UCSD-AML1 (cell line): Measurements from ENCODE around the gene XYLT1.

Experiments
- DNase-seq: peaks from one replicate; lab custom pipeline; 2025; ENCODE audit not compliant: unreplicated experiment; lab: John Stamatoyannopoulos, UW

The XYLT1 gene

DNA sequence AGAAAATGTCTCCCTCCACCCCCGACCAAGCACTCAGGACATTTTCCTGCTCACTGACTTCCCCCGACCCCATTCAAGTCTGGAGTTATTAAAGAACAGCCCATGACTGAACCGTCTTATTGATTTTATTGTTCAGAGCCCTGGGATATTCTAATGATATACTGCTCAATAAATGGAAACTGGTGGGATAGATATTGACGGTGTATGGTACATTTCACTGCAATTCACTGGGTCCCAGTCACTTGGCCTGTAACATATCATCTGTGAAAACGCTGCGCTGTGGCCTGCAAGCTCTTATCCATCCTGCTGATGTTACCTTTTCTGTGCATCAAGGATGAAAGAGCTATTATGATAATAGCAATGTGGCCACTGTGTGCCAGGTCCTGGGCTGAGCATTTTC lies 258.2 kb downstream of the XYLT1 start:
- DNase-seq, result no peak

DNA sequence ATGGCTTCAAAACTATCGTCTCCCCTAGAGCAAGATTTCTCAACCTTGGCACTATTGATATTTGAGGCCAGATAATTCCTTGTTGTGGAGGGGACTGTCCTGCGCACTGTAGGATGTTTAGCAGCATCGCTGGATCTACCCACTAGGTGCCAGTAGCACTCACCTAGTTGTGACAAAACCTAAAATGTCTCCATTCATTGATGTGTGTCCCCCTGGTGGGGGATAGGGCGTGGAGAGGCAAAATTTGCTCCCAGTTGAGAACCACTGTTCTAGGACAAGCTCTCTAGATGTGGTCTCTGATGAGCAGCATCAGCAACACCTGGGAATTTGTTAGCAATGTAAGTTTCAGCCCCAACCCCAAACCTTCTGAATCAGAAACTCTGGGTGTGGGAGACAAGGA lies 259.0 kb downstream of the XYLT1 start:
- DNase-seq, result peak; percentile 15

DNA sequence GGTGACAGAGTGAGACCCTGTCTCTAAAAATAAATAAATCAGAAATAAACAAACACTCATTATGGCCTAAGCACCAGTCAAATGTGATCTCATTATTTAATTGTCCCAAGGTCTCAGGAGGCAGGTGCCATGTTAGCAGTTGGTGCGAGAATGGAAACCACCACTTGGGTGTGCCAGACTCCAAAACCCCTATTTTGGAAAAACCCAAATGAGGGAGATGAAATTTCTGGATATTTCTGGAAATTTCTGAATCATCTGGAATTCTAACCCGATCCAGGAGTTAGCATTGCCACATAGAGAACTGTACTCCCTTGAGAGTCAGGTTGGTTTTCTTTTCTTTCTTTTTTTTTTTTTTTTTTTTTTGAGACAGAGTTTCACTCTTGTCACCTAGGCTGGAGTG lies 264.0 kb downstream of the XYLT1 start:
- DNase-seq, result no peak

DNA sequence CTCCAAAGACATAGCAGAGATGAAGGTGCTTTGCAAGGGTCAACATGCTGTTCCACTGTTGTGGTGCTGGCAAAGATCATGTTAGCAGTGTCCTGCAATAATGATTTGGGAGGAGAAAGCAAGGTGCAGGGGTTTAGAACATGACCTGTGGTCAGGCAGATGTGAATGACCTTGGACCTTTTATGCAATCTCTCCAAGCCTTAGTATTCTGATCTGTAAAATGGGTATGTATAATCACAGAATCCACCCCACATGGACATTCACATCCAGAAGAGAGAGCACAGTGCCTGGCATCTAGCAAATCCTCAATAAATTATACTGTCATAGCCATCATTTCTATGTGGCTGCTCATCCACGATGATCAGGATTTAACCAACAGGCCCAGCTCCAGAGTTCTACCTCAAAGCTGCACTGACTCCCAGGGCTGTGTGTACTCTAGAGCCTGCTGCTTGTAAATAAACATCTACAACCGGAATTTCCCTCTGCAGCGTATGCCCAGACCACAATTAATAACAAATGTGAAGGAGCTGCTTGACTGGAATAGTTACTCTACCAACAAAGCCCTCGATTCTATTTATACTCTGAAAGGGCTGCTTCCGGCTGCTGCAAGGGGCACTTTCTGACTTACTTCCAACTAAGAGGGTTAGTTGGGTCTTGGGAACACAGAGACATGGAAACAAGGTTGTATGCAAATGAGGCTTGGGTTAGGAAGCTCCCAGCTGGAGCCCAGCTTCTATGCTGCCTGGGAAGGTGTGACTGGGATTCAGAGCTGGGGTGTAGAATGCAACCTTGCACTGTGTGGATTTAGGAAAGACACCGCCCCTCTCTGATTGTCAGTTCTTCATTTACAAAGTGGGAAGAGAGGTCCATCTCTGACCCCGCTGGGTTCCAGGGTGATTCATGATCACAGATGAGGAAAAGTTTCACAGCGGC lies 265.2 kb downstream of the XYLT1 start:
- no peak for DNase-seq

DNA sequence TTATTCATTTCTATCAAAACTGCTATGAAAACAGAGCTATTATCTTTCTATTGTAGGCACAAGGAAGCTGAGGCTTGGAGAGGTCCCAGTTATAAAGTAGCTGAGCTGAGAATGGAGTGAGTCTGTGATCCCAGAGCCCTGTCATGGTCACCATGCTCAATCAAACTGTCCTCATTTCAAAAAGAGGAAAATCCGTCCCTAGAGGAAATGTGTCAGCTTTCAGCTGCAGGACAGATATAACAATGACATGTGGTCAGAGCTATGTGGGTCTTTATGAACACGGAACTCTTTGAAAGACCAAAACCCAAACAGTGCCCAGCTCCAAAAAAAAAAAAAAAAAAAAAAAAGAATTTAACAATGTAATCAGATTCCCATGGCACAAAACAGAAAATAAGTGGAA lies 266.1 kb downstream of the XYLT1 start:
- DNase-seq, result no peak

DNA sequence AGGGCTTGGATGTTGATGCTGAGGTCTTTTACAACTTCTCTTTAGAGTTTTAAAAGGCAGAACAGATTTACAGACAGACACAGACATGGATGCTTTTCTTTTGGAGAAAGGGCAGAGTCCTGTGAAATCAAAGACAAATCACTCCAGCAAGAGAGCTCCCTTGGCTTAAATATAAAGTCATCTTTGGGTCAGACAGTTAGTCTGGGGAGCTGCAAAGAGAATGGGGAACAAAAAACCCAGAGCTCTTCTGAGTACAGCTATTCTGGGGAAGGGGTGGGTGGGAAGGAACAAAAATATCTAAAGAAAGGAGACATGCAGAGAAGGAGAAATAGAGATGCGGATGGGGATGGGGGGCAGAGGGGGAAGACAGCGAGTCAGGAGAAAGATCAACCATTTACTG lies 266.6 kb downstream of the XYLT1 start:
- no peak for DNase-seq

DNA sequence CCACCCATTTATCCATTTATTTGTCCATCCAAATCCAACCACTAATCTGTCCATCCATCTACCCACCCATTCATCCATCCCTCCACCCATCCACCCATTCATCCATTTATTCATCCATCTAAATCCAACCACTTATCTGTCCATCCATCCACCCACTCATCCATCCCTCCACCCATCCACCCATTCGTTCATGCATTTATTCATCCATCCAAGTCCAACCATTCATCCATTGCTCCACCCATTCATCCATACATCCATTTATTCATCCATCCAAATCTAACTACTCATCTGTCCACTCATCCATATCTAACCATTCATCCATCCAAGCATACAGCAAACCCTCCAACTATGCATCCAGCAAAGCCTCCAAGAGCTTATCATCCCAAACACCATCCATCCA lies 267.3 kb downstream of the XYLT1 start:
- DNase-seq, result no peak

DNA sequence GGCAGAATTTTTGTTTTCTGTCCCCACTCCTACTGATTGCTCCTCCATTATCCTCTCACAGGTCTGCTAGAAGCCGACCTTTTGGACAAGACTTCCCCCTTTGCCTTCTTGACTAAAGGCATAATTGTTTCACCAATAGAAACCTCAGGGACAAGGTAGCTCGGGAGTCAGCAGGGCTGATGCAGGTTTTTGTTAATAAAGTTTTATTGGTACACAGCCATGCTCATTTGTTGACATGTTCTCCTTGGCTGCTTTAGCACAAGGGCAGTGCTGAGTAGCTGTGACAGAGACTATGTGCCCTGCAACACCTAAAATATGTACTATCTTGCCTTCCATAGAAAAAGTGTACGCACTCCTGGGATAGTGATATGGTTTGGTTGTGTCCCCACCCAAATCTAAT lies 271.6 kb downstream of the XYLT1 start:
- no peak for DNase-seq

DNA sequence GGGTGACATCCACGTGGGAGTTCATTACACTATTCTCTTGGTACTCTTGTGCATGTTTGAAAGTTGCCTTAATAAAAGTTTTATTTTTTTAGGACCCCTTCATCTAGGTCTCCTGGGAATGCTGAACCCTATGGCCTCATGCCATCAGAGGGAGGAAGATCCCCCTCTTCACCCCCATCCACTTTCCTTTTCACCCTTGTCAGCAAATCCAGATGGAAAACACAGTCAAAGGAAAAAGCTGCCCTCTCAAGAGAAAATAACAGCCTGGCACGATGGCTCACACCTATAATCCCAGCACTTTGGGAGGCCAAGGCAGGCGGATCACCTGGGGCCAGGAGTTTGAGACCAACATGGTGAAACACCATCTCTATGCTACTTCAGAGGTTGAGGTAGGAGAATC lies 274.2 kb downstream of the XYLT1 start:
- no peak for DNase-seq

DNA sequence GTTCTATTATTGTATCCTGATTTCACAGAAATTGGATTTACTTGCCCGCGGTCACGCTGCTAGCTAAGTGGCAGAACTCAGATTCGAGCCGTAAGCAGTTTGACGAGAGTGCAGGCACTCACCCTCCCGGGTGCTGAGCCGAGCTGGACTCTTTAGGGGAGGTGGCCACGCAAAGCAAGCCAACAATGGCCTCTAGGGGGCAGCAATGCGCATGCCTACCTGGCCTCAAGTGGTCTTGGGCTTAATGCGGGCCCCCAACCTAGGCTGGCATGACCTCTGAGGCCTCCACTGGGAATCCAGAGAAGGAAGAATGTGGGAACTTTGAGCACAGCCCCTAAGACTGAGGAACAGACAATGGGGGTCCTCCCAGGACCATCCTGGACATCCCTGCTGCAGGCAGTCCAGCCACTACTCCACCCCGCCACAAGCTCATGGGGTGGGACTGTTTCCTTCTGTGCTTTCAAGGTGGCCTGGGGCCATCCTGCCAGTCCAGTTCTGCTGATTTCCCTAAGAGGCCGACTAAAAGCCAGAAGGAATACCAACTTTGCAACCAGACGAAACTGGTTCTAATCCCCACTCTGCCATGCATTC lies 276.5 kb downstream of the XYLT1 start:
- DNase-seq, result peak; percentile 53

DNA sequence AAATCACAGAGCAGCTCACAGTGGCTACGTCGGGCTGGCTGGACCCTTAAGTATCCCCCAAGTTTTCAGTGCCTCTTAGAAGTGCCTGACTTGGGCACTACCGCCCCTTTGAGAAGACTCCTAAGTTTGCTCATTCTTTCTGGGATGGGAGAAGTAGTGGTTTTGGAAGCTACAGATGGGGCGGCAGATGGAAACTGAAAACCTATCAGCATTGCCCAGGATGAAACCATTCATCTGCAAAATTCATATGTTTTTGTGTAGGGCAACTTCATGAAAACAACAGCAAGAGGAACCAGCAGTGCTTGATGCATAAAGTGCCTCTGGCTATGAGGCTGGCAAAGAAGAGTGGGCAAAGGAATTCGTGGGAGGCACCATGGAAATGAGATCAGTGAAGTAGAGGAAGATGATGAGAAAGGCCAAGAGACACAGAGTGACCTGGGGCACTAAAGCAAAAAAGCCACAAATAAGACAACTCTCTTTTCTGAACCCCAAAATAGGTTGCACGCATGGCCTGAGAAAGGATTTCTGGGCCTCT lies 277.1 kb downstream of the XYLT1 start:
- no peak for DNase-seq

DNA sequence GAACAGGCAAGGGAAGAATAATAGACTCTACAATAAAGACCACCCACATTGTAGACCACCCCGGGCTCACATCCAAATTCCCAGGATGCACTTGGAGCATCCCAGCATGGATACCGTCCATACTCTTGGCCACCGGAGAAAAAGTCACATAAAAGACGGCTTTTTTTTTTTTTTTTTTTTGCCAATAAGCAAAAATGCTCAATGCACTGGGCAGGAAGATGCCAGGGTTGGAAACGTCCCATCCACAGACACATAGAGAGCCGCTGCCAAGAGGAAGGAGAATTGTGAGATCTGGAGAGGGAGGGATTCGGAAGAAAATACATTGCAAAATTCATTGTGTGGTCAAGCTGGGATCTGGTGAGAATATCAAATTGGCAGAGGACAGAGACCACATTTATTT lies 286.7 kb downstream of the XYLT1 start:
- DNase-seq, result no peak

DNA sequence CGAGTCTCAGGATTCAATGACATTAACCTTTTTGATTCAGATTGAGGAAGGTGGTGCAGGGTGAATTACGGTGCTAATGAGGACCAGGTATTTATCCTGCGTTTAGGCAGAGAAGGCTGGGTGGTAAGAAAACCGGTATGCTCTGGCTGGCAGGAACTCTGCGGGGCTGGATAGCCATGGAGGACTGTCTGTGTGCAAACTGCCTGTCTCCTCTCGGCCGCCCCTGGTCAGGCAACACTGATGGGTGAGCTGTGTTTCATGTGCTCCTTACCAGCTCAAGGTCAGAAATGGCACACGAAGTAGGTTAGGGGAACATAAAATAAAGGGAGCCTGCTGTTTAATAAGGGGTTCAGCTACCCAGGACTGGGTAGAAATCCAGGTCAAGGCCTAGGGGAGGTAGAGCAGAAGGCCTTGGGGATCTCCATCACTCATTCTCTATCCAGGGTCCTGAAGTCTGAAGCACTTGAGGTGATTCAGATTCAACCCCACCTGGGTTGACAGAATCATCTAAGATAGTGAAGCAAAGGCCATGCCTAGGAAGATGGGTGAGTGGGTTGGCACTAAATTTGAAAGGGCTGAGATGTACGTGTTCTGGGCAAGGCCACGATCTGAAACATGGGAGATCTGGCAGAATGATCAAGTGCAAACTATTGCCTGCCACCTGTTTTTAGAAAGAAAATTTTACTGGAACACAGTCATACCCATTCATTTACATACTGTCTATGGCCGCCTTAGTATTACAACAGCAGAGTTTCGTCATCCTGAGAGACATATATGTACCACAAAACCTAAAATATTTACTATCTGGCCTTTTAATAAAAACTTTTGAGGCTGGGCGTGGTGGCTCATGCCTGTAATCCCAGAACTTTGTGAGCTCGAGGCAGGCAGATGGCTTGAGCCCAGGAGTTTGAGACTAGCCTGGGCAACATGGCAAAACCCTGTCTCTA lies 292.5 kb downstream of the XYLT1 start:
- DNase-seq, result no peak

DNA sequence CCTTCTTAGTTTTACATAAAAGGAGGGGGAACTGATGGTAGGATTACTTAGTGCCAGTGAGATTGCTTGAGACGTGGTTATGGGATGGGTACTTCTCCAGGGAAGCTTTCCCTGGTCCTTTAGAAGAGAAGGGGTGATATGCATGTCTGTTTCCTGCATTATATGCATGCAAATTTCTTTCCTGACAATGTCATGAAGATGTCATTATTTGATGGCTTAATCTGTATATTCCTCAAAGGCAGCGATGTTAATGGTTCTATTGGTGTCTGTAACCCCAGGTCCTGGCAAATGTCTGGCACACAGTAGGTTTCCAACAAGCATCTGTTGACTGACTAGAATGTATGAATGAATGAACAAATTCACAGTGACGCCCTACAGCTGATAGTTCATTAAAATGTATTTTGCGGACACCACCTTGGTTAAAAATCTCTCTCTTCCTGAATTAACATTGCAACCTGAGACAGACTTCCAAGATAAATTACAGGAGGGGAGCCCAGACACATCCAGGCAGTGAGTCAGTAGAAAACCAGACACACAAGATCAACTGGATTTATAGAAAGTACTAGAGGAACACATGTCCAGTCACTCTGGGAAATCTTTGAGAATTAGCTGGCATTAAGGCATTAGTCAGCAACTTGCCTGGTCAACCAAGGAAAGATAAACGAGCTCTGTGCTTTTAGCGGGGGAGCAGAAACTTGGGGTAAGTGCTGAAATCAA lies 293.4 kb downstream of the XYLT1 start:
- no peak for DNase-seq

DNA sequence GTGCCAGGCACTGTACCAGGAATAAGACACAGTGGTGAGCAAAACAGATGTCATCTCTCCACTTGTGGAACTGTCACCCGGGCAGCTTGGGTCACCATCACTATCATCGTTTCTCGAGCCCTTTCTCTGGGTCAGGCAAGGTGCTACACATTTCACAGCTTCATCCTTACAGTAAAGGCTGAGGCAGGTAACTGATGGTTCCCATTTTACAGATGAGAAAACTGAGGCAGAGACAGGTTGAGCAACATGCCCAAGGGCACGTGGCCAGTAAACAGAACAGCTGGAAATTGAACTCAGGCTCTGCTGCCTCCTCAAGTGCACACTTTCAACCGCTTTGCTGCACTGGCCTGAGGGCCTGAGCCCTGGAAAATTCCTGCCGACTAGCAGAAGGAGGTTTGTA lies 294.6 kb downstream of the XYLT1 start:
- DNase-seq, result no peak

DNA sequence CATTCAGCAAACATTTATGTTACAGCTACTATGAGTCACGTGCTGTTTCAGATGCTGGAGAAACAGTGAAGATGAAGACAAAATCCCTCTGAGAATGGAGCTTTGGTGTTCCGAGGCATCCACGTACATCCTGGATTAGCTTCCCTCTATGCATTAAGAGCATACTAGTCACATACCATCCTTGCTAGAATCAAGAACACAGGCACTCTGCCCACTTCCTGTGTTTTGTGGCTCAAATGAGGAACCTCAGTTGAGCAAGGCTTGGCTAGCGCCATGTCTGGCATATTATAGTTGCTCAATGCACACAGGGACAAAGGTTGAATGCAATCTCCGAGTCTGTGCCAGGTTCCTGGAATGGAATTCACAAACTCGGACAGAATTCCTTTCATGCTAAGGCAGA lies 297.5 kb downstream of the XYLT1 start:
- peak; percentile 44 for DNase-seq

DNA sequence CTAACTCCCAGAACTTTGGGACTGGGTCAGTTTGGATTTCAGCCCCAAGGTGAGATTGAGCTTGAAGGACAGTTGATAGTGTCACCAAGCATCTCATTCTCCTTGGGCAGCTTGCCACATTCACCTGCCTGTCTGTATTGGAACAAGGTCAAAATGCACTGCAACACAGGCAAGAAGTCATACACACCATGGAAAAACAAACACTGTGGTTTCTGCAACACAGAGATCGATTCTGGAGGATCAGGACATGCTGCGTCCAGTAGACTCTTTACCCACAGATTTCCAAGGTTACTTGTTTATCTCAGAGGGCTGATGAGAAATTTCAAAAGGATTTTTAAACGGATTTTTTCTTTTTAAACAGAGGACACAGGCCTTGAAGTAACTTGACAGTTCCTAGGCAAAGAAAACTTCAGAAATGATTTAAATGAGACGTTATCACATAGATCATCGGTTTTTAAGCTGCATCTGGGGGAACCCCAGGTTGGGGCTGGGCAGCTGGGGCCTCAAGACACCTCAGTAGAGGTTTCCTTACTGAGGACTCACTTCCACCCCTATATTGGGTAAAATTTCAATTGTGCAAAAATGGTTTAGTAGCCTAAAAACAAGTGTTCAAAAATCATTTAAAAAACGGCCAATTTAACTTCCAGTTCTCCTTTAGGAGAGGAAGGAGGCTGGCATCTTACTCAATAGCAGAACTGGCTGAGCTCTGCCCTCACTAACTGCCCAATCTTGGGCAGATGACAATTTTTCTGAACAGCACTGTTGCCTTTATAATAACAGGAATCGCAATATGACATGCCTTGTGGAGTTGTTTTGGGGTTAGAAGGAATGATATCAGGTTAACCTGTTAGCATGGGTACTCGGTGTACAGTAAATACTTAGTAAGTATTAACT lies 299.3 kb downstream of the XYLT1 start:
- no peak for DNase-seq

DNA sequence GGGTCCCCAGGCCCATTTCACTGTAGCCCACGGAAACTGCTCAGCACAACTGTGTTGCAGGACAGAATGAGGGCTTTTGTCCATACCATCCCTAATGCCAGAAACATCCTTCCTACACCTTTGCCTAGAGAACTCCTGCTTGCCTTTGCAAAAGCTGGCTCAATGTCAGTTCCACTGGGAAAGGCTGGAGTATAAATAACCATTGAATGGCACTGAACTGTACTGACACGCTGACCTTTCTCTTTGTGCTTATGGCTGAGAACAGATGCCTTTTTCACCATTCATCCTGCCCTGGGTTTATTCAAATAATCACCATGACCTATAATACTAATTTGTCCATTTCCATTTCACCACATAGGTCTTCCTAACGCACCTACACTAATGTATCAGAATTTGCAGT lies 300.3 kb downstream of the XYLT1 start:
- no peak for DNase-seq

DNA sequence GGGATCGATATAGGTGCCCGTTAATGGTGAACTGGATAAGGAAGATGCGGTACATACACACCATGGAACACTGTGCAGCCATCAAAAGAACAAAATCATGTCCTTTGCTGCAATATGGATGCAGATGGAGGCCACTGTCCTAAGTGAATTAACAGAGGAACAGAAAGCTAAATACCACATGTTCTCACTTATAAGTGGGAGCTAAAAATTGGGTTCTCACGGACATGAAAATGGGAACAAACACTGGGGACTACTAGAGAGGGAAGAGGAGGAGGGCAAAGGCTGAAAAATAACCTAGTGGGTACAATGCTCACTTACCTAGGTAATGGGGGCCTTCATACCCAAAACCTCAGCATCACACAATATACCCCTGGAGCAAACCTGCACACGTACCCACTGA lies 302.6 kb downstream of the XYLT1 start:
- no peak for DNase-seq

DNA sequence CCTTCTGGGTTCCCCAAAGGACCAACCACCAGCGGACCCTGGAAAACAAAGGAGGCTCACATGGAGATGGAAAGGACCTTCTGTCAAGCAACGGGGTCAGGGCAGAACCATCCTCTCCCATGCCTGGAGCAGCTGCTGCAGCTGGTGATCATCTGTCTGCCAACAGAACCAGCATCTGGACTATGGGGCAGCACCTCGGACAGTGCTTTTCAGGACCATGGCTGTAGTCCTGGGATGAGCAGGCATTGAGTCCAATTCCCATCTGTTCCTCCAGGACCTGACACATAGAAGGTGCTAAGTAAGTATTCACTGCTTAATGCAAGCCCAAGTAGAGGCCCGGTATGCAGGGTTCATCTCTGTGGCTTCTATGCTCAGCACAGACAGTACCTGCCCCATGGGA lies 304.7 kb downstream of the XYLT1 start:
- DNase-seq, result no peak
